Endothelial cell of umbilical vein (primary cell): Measurements from ENCODE around the gene FAM118B. TPM values are rescaled to one million over a fixed set of nuclear protein-coding genes. Genes with fewer than 3 reads are reported as not detected.

Experiments
- BruUV-seq: library from RNA; stranded (reverse); fragments of 400-500 nt; replicated peaks from 2 replicates; lab custom pipeline; 2021; lab: Mats Ljungman, UMichigan
- CTCF ChIA-PET: fragments of 300-600, 350-600 bp; sonication (Branson Sonifier 250); formaldehyde crosslinking; loops from one replicate; lab custom pipeline; 2021; ENCODE audit warnings: antibody characterized with exemption, inconsistent platforms; lab: Charles Lee
- POLR2A ChIA-PET: fragments of 300-600, 350-600 bp; sonication (Branson Sonifier 250); formaldehyde crosslinking; loops from one replicate; lab custom pipeline; 2021; ENCODE audit warnings: antibody characterized with exemption, inconsistent platforms; lab: Charles Lee
- DNase-seq: peaks from one replicate; pipeline ENCODE4 v3.0.0-alpha.2; 2011; ENCODE audit warnings: low read depth, low spot score
- FAIRE-seq: peaks from 2 replicates; lab custom pipeline; 2011; peaks lifted over from hg19 to GRCh38; lab: Jason Lieb, UNC
- H2AFZ ChIP-seq: 2 replicates; pipeline ENCODE4 v1.6.0; 2012; ENCODE audit warnings: low read depth, low read length, control low read depth, inconsistent platforms
- H3K27ac ChIP-seq: 2 replicates; pipeline ENCODE4 v1.5.1; 2011; ENCODE audit warnings: low read depth, mild to moderate bottlenecking, control low read depth, low read length, moderate library complexity; ENCODE audit not compliant: insufficient read depth
- H3K27me3 ChIP-seq, 2 experiments: 2 replicates each; pipeline versions ENCODE4 v1.6.0 to v1.6.1; 2011; ENCODE audit warnings: low read length in 2 of 2, mixed read lengths in 1 of 2; ENCODE audit not compliant: control insufficient read depth in 2 of 2, insufficient read depth in 2 of 2
- H3K36me3 ChIP-seq, 2 experiments: 2 replicates in 1 of 2; 3 replicates in 1 of 2; pipeline ENCODE4 v1.5.1; 2011; ENCODE audit warnings: low read length in 2 of 2, mild to moderate bottlenecking in 1 of 2, moderate library complexity in 1 of 2; ENCODE audit not compliant: control insufficient read depth in 2 of 2, insufficient read depth in 2 of 2; ENCODE audit errors: extremely low read depth in 1 of 2
- H3K4me1 ChIP-seq: 3 replicates; pipeline ENCODE4 v1.5.1; 2011; ENCODE audit warnings: mild to moderate bottlenecking, low read length; ENCODE audit not compliant: control insufficient read depth, insufficient read depth; ENCODE audit errors: extremely low read depth
- H3K4me2 ChIP-seq: 2 replicates; pipeline ENCODE4 v1.6.1; 2011; ENCODE audit warnings: low read length, control low read depth, mixed read lengths; ENCODE audit not compliant: insufficient read depth
- H3K4me3 ChIP-seq, 3 experiments: fragments of 200-600 bp in 1 of 3; sonication (generic), shearing (Covaris generic) in 1 of 3; replicated peaks in 1 of 3; 2 replicates each; pipeline ENCODE4 v1.5.1; 2011 to 2016; ENCODE audit warnings: control low read depth in 3 of 3, low read length in 3 of 3, mild to moderate bottlenecking in 2 of 3, inconsistent platforms in 1 of 3, low read depth in 1 of 3, moderate library complexity in 1 of 3; ENCODE audit not compliant: insufficient read depth in 1 of 3
- H3K79me2 ChIP-seq: 2 replicates; pipeline ENCODE4 v1.6.0; 2012; ENCODE audit warnings: low read length, inconsistent platforms; ENCODE audit not compliant: control insufficient read depth, insufficient read depth
- H3K9ac ChIP-seq: replicated peaks from 2 replicates; pipeline ENCODE3; 2011; ENCODE audit warnings: low read length, control low read depth; ENCODE audit not compliant: insufficient read depth; ENCODE audit errors: extremely low read depth
- H3K9me1 ChIP-seq: replicated peaks from 3 replicates; pipeline ENCODE4 v1.6.0; 2011; ENCODE audit warnings: mild to moderate bottlenecking, low read length; ENCODE audit not compliant: control insufficient read depth, insufficient read depth; ENCODE audit errors: extremely low read depth
- H3K9me3 ChIP-seq: replicated peaks from 2 replicates; pipeline ENCODE4 v1.5.1; 2012; ENCODE audit warnings: low read length, inconsistent platforms; ENCODE audit not compliant: control insufficient read depth, insufficient read depth
- H4K20me1 ChIP-seq: replicated peaks from 2 replicates; pipeline ENCODE3; 2011; ENCODE audit warnings: mild to moderate bottlenecking, low read length; ENCODE audit not compliant: control insufficient read depth, insufficient read depth; ENCODE audit errors: extremely low read depth
- CTCF ChIP-seq, 2 donors: IDR thresholded peaks; 1 replicate in 1 of 2; 2 replicates in 1 of 2; pipeline ENCODE4 v1.5.1; 2011; ENCODE audit warnings: low read length in 2 of 2, mild to moderate bottlenecking in 2 of 2, moderate library complexity in 2 of 2, control low read depth in 1 of 2, inconsistent platforms in 1 of 2, low read depth in 1 of 2; ENCODE audit not compliant: insufficient read depth in 1 of 2; ENCODE audit errors: extremely low read depth in 1 of 2
- EZH2 ChIP-seq: IDR thresholded peaks from 2 replicates; pipeline ENCODE4 v1.6.1; 2012; ENCODE audit warnings: borderline replicate concordance, low read depth, mild to moderate bottlenecking, moderate library complexity, low read length, inconsistent platforms; ENCODE audit not compliant: severe bottlenecking
- FOS ChIP-seq: IDR thresholded peaks from 2 replicates; pipeline ENCODE4 v1.6.1; 2011; ENCODE audit warnings: mild to moderate bottlenecking, low read length, moderate library complexity, borderline replicate concordance; ENCODE audit not compliant: insufficient read depth
- GATA2 ChIP-seq: IDR thresholded peaks from 2 replicates; pipeline ENCODE4 v1.7.0; 2011; ENCODE audit warnings: low read depth, mild to moderate bottlenecking, moderate library complexity, mixed read lengths, low read length; ENCODE audit not compliant: insufficient read length, insufficient read depth
- JUN ChIP-seq: IDR thresholded peaks from 2 replicates; pipeline ENCODE4 v1.6.1; 2011; ENCODE audit warnings: borderline replicate concordance, low read depth; ENCODE audit not compliant: insufficient read length, insufficient read depth
- MAX ChIP-seq: IDR thresholded peaks from 2 replicates; pipeline ENCODE4 v1.6.1; 2011; ENCODE audit not compliant: insufficient read depth, insufficient read length
- MYC ChIP-seq: IDR thresholded peaks from one replicate; pipeline ENCODE4 v1.6.1; 2011; ENCODE audit warnings: mild to moderate bottlenecking, low read depth, low read length
- POLR2A ChIP-seq: IDR thresholded peaks from 2 replicates; pipeline ENCODE4 v1.6.1; 2012; ENCODE audit warnings: low read depth, mild to moderate bottlenecking, control low read depth, low read length
- POLR2AphosphoS5 ChIP-seq: IDR thresholded peaks from 2 replicates; pipeline ENCODE4 v1.6.1; 2012; ENCODE audit warnings: low read depth, mild to moderate bottlenecking, control low read depth, low read length, moderate library complexity; ENCODE audit not compliant: insufficient read depth
- dilution Hi-C: fragments of 300-500 bp; cut with MboI; formaldehyde crosslinking; loops from one replicate; pipeline ENCODE4 v1.15.0; 2019; ENCODE audit warnings: low sequenced_read_pairs; ENCODE audit not compliant: extremely low pct_ligation_motif_present
- intact Hi-C: fragments of 100-400 bp; cut with micrococcal nuclease; formaldehyde crosslinking; loops from one replicate; pipeline ENCODE4 v1.10.0; 2022
- polyA plus RNA-seq, 4 experiments: library from polyadenylated mRNA; depleted of rRNA in 3 of 4; stranded (reverse) in 3 of 4; unstranded in 1 of 4; fragments of >200 nt; gene quantifications; 2 replicates each; pipeline versions ENCODE4 v1.2.1 to v1.2.3, GENCODE V29; 2011 to 2012; ENCODE audit warnings: missing spikeins in 1 of 4
- total RNA-seq: library from RNA; stranded (reverse); gene quantifications from 2 replicates; pipeline ENCODE4 v1.2.3, GENCODE V29; 2021

Gene FAM118B
- total and polyA plus RNA-seq, 2 donors (not counting 3 experiments of a cell fraction or from before 2014, with no cell fraction given): 26.6 to 35.8 TPM

DNA sequence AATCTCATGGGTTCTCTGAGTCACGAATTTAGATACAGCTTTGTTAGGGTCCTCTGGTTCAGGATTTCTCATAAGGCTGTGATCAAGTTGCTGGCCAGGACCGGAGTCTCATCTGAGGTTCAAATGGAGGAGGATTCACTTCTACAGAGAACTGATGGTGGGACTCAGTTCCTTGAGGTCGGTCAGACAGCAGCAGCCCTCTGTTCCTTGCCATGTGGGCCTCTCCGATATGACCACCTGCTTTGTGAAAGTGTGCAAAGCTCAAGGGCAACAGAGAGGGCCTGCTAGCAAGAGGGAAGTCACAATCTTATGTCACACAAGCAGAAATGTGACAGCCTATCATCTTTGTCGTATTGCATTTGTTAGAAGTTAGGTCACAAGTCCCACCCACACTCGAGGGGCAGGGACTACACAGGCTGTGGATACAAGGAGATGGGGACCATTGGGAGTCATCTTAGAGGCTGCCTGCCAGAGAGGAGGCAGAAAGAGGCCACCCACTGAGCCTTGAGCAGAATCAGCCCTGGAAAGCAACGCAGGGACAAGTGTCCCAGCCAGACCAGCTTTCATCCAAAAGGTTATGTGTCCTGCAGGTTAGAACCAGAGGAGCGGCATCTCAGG is 34.6 kb upstream of the FAM118B start:
- Histone ChIP-seq H3K27me3 (peaks cover 0 to 3% of the 10 kb centered on the region in 2 experiments), H3K27ac (no peak overlapping the region), H4K20me1 (no peaks in the 10 kb centered on the region), H3K9me3 (no peaks in the 10 kb centered on the region), H3K9me1 (no peaks in the 10 kb centered on the region), H3K4me2 (no peak overlapping the region), H3K4me1 (peaks cover 3% of the 10 kb centered on the region), H3K36me3 (no peaks in the 10 kb centered on the region), H3K9ac (no peak overlapping the region), H3K4me3 (no peak overlapping the region), H2AFZ (no peak overlapping the region), H3K79me2 (no peaks in the 10 kb centered on the region)
- TF ChIP-seq GATA2 (no peak), MYC (no peak), POLR2A (no peak), EZH2 (no peak), CTCF (IDR thresholded peaks at IDR 0.05; ENCODE audit: extremely low read depth in 1 of 2, insufficient read depth in 1 of 2, low read depth in 1 of 2, low read length in 2 of 2) (no peak), POLR2AphosphoS5 (no peak), MAX (no peak), JUN (no peak), FOS (no peak)
- dilution Hi-C loops: no loop called here
- POLR2A ChIA-PET: no interaction called here
- CTCF ChIA-PET: no interaction called here
- FAIRE-seq (no peak), DNase-seq (no peak)
- BruUV-seq: no TSS peak
- intact Hi-C loops: no loop called here
